HepG2 (cell line): ENCODE data around the gene CHKA. TPM values are rescaled to one million over a fixed set of nuclear protein-coding genes. Genes with fewer than 3 reads are reported as not detected.

Source experiments
- BCL6 ChIP-seq: IDR thresholded peaks from 2 replicates; pipeline ENCODE4 v1.6.1; 2016; ENCODE audit warnings: missing genetic modification reagents, missing compliant biosample characterization
- FOXM1 ChIP-seq: sonication (generic); formaldehyde crosslinking; IDR thresholded peaks from 2 replicates; pipeline ENCODE4 v1.5.0; 2020; ENCODE audit warnings: missing genetic modification reagents
- ZNF343 ChIP-seq: sonication (generic); formaldehyde crosslinking; IDR thresholded peaks from 2 replicates; pipeline ENCODE4 v1.4.0; 2020; ENCODE audit warnings: mild to moderate bottlenecking, missing genetic modification reagents
- ZNF446 ChIP-seq: sonication (generic); formaldehyde crosslinking; IDR thresholded peaks from 2 replicates; pipeline ENCODE4 v1.5.0; 2020; ENCODE audit warnings: mild to moderate bottlenecking, missing genetic modification reagents
- polyA plus RNA-seq, 8 experiments: library from polyadenylated mRNA; depleted of rRNA in 3 of 8; stranded (reverse) in 7 of 8; unstranded in 1 of 8; fragments of >200 nt; fragmentation: Illumina TruSeq in 4 of 8; extraction: Trizol in 4 of 8; gene quantifications; 2 replicates each; pipeline versions ENCODE4 v1.2.1 to v1.2.3, GENCODE V29; 2011 to 2016; ENCODE audit warnings: low read depth in 4 of 8, missing spikeins in 1 of 8, mixed read lengths in 1 of 8; ENCODE audit not compliant: insufficient read depth in 1 of 8
- total RNA-seq, 5 experiments: library from RNA; depleted of rRNA; stranded (reverse); fragments of >200 nt; fragmentation: Illumina TruSeq; extraction: Trizol; gene quantifications; 2 replicates each; pipeline ENCODE4 v1.2.3, GENCODE V29; 2016; ENCODE audit warnings: low read depth in 1 of 5
- TF ChIP-seq, protein P1 (sequence below): sonication (generic); formaldehyde crosslinking; IDR thresholded peaks from 2 replicates; pipeline ENCODE4 v1.4.0; 2020; ENCODE audit warnings: mild to moderate bottlenecking, missing genetic modification reagents
- TF ChIP-seq, protein P2 (sequence below): sonication (generic); formaldehyde crosslinking; IDR thresholded peaks from 2 replicates; pipeline ENCODE4 v1.5.0; 2020; ENCODE audit warnings: mild to moderate bottlenecking, missing genetic modification reagents, borderline replicate concordance
- TF ChIP-seq, protein P3 (sequence below), 2 experiments: sonication (generic) in 1 of 2; formaldehyde crosslinking in 1 of 2; IDR thresholded peaks; 2 replicates each; pipeline versions ENCODE4 v1.5.1 to v1.6.1; 2011 to 2020; ENCODE audit warnings: borderline replicate concordance in 1 of 2, low read depth in 1 of 2, low read length in 1 of 2, mild to moderate bottlenecking in 1 of 2, missing genetic modification reagents in 1 of 2, moderate library complexity in 1 of 2
- TF ChIP-seq, protein P4 (sequence below), 2 experiments: fragments of 450-650 bp in 1 of 2; sonication (generic) in 1 of 2; formaldehyde crosslinking; IDR thresholded peaks; 2 replicates each; pipeline versions ENCODE4 v1.5.0 to v1.8.0; 2020 to 2022; ENCODE audit warnings: mild to moderate bottlenecking in 1 of 2, missing genetic modification reagents in 1 of 2

The CHKA gene
- total and polyA plus RNA-seq, 2 of the 13 experiments (the other 11 are each of a cell fraction or from before 2014, with no cell fraction given), result 71.6 to 92.7 TPM

DNA sequence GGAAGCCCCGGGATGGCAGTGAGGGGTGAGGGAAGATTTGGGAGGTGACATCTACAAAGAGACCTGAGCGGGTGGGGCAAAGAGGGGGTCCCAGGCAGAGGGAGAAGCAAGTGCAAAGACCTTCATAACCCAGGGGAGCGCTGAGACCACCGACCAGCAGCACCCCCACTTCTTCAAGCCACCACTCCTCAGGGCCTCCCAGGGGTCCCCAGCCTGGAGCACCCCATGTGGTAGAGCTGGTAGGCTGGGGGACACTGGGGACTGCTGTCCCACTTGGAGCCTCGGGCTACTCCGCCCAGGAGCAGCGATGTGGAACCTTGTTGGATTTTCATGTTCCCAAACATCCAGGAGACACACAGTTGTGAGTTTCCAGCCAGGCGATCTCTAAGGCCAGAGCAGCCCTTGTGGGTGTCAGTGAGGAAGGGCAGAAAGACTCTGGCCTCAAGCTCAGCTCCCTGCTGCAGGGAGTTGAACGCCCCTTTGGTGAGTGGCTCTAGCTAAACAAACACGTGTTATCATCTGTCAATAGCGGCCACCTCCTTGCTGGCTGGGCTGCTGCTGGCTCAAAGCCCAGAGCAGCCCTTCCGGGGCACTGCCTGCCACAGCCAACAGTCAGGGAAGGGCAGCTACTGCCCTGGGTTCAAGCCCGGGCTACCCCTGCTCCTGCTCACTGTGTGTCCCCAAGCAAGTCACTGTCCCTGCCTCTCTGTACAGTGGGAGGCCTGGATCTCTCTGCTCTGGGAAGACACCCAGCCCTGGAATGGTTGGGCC lies 25.7 kb upstream of the CHKA start (continued):
- TF ChIP-seq, protein P1, sequence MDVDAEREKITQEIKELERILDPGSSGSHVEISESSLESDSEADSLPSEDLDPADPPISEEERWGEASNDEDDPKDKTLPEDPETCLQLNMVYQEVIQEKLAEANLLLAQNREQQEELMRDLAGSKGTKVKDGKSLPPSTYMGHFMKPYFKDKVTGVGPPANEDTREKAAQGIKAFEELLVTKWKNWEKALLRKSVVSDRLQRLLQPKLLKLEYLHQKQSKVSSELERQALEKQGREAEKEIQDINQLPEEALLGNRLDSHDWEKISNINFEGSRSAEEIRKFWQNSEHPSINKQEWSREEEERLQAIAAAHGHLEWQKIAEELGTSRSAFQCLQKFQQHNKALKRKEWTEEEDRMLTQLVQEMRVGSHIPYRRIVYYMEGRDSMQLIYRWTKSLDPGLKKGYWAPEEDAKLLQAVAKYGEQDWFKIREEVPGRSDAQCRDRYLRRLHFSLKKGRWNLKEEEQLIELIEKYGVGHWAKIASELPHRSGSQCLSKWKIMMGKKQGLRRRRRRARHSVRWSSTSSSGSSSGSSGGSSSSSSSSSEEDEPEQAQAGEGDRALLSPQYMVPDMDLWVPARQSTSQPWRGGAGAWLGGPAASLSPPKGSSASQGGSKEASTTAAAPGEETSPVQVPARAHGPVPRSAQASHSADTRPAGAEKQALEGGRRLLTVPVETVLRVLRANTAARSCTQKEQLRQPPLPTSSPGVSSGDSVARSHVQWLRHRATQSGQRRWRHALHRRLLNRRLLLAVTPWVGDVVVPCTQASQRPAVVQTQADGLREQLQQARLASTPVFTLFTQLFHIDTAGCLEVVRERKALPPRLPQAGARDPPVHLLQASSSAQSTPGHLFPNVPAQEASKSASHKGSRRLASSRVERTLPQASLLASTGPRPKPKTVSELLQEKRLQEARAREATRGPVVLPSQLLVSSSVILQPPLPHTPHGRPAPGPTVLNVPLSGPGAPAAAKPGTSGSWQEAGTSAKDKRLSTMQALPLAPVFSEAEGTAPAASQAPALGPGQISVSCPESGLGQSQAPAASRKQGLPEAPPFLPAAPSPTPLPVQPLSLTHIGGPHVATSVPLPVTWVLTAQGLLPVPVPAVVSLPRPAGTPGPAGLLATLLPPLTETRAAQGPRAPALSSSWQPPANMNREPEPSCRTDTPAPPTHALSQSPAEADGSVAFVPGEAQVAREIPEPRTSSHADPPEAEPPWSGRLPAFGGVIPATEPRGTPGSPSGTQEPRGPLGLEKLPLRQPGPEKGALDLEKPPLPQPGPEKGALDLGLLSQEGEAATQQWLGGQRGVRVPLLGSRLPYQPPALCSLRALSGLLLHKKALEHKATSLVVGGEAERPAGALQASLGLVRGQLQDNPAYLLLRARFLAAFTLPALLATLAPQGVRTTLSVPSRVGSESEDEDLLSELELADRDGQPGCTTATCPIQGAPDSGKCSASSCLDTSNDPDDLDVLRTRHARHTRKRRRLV (CRISPR knock-in tag), result no peak
- TF ChIP-seq, protein P2, sequence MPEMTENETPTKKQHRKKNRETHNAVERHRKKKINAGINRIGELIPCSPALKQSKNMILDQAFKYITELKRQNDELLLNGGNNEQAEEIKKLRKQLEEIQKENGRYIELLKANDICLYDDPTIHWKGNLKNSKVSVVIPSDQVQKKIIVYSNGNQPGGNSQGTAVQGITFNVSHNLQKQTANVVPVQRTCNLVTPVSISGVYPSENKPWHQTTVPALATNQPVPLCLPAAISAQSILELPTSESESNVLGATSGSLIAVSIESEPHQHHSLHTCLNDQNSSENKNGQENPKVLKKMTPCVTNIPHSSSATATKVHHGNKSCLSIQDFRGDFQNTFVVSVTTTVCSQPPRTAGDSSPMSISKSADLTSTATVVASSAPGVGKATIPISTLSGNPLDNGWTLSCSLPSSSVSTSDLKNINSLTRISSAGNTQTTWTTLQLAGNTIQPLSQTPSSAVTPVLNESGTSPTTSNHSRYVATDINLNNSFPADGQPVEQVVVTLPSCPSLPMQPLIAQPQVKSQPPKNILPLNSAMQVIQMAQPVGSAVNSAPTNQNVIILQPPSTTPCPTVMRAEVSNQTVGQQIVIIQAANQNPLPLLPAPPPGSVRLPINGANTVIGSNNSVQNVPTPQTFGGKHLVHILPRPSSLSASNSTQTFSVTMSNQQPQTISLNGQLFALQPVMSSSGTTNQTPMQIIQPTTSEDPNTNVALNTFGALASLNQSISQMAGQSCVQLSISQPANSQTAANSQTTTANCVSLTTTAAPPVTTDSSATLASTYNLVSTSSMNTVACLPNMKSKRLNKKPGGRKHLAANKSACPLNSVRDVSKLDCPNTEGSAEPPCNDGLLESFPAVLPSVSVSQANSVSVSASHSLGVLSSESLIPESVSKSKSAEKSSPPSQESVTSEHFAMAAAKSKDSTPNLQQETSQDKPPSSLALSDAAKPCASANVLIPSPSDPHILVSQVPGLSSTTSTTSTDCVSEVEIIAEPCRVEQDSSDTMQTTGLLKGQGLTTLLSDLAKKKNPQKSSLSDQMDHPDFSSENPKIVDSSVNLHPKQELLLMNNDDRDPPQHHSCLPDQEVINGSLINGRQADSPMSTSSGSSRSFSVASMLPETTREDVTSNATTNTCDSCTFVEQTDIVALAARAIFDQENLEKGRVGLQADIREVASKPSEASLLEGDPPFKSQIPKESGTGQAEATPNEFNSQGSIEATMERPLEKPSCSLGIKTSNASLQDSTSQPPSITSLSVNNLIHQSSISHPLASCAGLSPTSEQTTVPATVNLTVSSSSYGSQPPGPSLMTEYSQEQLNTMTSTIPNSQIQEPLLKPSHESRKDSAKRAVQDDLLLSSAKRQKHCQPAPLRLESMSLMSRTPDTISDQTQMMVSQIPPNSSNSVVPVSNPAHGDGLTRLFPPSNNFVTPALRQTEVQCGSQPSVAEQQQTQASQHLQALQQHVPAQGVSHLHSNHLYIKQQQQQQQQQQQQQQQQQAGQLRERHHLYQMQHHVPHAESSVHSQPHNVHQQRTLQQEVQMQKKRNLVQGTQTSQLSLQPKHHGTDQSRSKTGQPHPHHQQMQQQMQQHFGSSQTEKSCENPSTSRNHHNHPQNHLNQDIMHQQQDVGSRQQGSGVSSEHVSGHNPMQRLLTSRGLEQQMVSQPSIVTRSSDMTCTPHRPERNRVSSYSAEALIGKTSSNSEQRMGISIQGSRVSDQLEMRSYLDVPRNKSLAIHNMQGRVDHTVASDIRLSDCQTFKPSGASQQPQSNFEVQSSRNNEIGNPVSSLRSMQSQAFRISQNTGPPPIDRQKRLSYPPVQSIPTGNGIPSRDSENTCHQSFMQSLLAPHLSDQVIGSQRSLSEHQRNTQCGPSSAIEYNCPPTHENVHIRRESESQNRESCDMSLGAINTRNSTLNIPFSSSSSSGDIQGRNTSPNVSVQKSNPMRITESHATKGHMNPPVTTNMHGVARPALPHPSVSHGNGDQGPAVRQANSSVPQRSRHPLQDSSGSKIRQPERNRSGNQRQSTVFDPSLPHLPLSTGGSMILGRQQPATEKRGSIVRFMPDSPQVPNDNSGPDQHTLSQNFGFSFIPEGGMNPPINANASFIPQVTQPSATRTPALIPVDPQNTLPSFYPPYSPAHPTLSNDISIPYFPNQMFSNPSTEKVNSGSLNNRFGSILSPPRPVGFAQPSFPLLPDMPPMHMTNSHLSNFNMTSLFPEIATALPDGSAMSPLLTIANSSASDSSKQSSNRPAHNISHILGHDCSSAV, result no peak
- TF ChIP-seq, protein P3, sequence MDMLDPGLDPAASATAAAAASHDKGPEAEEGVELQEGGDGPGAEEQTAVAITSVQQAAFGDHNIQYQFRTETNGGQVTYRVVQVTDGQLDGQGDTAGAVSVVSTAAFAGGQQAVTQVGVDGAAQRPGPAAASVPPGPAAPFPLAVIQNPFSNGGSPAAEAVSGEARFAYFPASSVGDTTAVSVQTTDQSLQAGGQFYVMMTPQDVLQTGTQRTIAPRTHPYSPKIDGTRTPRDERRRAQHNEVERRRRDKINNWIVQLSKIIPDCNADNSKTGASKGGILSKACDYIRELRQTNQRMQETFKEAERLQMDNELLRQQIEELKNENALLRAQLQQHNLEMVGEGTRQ (IDR thresholded peaks at IDR 0.05; ENCODE audit: low read depth, low read length), result no peak
- TF ChIP-seq, protein P3 (CRISPR knock-in tag; IDR thresholded peaks at IDR 0.05; ENCODE audit: borderline replicate concordance), result peak; percentile 63; the same call in 1 of the 2 replicates
- TF ChIP-seq, protein P4, sequence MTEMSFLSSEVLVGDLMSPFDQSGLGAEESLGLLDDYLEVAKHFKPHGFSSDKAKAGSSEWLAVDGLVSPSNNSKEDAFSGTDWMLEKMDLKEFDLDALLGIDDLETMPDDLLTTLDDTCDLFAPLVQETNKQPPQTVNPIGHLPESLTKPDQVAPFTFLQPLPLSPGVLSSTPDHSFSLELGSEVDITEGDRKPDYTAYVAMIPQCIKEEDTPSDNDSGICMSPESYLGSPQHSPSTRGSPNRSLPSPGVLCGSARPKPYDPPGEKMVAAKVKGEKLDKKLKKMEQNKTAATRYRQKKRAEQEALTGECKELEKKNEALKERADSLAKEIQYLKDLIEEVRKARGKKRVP (CRISPR knock-in tag; IDR thresholded peaks at IDR 0.05), result no peak; a peak in 1 of 4 replicates
- TF ChIP-seq BCL6 (CRISPR knock-in tag), result peak; percentile 88
- no peak for TF ChIP-seq FOXM1 (CRISPR knock-in tag)
- TF ChIP-seq ZNF343, result peak; percentile 95; the same call in 1 of the 2 replicates
- no peak; the same call in 1 of the 2 replicates for TF ChIP-seq ZNF446 (CRISPR knock-in tag)
